GM15510 (cell line): ENCODE measurements around the gene MEGF11.

ENCODE experiments used
- POLR2A ChIP-seq: IDR thresholded peaks from 3 replicates; pipeline ENCODE4 v1.6.1; 2011; ENCODE audit warnings: borderline replicate concordance; ENCODE audit not compliant: insufficient read length; ENCODE audit errors: extremely low read depth

The MEGF11 gene

DNA sequence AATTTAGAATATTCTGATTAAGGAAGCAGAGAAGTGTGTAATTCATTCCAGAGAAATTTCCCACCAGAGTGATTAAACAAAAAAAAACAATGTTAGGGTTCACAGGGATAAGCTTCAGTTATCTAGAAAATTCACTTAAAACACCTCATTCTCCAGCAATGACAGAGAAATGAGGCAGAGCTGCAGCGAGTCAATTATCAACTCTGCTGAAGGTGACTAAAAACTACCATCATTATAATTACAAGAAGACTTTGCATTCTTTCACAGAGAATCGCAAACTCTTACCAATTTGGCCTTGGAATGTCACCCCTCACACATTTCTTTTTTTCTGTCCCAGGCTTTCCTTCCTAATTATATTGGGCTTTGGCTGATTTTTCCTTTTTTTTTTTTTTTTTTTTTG, 267.1 kb downstream of the MEGF11 start:
- TF ChIP-seq POLR2A: no peak

DNA sequence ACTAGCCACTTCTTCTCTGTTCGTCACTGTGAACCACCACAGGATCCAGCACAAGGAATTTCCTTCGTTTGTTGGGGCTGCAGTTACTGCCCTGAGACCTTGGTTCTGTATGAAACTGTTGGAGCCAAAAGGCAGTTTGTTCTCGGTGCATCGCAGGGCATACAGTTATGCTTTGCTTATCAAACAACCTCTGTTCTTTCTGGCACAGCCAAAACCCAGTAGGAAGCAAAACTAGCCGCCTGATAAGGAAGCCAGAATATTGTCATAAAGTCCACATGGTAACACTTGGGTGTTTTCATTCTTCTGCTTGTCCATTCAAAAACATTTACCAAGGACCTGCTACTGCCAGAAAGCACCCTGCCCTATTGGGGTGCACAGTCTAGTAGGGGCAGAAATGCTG, 268.2 kb downstream of the MEGF11 start:
- no peak for TF ChIP-seq POLR2A

DNA sequence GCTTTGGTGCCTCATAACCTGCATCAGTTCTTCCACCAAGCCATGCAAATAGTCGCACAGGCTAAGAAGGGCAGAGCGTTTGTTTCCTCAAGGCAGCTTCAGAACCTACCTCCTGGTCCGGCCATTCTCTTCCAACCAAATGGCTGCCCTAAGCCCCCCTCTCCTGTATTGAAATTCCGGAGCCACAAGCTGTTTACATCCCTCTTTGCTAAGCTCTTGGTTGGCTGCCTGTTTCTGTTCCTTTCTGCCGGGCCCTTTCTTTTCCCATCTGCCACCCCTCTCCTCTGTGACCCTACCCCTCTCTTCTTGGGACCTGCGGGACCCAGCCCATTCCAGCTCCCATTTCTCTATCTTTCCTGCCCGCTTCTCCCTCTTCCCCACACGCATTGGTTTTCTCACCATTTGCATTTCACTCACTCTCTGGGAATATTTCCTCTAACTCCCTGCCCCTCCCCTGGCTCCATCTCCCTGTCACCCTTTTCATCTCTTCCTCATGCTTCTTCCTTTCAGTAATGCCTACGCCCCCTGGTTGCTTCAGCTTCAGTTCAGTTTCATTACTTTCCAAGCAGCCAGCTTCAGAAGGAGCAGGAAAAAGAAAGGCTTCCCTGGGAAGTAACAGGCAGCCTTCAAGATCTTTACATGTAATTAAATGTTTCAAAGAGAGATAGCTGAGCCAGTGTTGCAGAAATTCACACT, 270.8 kb downstream of the MEGF11 start:
- TF ChIP-seq POLR2A: no peak

DNA sequence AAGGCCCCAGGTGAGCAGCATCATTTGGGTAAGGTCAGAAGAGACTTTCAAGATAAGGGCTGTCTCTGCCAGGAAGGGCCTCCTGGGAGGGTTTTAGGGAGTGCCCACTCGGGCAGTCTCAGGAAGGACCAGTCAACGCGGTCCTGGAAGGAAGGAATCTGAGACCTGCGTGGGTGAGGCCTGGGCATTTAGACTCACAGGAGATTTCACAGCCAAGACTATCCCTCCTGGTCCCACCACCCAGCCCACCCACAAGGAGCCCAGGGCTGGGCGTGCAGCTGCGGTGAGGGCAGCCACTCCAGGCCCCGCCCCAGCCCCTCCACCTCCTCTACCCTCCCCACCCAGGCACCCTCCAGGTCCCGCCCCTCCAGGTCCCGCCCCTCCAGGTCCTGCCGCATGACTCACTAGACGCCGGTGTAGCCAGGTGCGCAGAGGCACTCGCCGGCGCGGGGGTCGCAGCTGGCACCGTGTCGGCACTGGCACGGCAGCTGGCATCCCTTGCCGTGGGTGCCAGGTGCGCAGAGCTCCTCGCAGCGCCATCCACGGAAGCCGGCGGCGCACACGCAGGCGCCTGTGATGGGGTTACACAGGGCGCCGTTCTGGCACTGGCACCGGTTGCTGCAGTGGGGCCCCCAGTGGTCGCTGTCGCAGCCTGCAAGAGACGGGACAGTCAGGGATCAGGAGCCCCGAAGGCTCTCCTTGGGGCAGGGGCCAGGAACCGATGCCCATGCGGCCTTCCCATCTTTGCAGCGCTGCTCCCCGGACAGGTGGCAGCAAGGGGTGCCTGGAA, 271.5 kb downstream of the MEGF11 start:
- no peak for TF ChIP-seq POLR2A

DNA sequence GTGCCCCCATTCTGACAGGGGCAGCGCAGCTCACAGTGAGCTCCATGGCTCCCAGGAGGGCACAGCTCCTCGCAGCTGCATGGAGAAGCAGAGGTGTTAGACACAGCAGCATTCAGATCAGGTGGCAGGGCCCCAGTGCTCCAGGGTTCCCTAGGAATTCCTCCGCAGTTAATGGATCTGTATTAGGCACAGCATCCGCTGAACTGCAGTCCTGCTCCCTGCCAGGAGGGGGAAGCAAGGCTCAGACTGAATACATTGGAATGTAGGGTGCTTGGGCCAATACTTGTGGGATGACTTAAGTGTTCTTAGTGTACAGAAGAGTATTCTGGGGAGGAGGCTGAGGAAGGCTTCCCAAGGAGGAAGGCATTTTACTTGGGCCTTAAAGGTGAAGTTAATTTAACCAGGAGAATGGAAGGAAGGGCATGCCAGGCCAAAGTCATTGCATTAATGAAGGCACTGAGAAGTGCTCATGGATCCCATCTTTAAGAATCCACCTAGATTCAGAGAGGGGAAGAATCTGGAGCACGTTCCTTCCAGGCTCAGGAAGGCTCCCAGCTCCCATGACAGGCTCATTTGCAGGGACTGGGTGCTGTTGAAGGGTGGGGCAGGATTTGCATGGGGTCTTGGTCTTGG, 272.6 kb downstream of the MEGF11 start:
- TF ChIP-seq POLR2A: no peak

DNA sequence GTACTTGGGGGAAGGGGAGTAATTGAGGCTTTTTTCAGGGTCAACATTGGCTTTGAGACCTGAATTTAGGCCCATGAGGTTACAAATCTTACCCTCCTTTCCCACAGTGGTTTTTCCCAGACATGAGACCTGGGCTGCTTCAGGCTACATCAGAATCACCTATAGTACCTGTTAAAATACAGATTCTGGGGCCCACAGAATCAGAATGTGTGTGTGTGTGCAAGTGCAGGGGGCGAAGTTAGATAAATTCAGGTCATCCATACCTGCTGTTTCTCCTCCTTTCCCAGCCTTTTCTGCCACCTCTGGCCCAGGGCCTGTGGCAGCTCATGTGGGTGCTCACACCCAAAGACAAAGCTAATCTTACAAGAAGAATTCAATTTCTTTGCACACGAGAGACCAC, 273.7 kb downstream of the MEGF11 start:
- TF ChIP-seq POLR2A: no peak

DNA sequence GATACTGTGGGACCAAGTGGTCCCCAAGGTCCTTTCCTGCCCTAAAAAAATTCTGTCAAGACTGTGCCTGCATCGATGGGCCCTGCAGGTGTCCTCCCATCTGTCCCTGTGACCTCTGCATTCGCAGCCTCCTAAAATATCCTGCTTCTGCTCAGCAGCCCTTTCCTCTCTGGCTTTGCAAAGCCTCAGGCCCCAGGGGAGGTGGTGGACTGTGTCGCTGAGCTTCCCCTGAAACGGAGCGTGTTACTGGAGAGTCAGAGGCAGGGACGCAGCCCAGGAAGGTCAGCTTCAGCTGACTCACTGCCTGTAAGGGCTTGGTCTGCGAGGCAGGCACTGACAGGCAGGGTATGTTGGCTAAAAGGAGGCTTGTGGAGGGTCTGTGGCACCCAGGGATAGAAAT, 274.2 kb downstream of the MEGF11 start:
- no peak for TF ChIP-seq POLR2A

DNA sequence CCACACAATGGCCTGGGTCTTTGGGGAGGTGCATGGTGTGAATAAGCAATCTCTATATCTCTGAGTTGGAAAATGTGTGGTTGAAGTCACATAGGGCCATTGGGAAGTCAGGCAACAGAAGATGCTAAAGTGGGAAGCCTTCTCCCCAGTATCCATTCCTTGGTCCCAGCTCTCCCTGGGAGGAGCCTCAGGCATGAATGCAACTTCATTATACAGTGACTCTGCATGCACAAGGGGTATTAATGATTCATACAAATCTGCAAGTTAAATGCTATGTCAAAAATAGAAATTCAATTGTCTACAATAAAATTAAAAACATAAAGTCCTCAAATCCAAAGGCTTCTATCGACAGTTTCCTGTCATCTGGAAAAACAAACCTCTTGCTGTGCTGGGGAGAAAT, 275.4 kb downstream of the MEGF11 start:
- TF ChIP-seq POLR2A: no peak

DNA sequence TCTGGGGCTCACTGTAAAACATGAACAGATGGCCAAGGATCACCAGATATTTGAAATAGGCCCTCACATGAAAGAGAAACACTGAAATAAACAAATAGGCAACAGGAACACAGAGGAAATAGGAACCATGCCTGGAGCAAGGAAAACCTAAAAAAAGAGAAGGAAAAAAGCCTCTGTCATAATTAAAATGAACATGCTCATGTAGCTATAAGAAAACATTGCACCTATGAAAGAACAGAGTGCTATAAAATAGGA, 281.9 kb downstream of the MEGF11 start:
- TF ChIP-seq POLR2A: no peak

DNA sequence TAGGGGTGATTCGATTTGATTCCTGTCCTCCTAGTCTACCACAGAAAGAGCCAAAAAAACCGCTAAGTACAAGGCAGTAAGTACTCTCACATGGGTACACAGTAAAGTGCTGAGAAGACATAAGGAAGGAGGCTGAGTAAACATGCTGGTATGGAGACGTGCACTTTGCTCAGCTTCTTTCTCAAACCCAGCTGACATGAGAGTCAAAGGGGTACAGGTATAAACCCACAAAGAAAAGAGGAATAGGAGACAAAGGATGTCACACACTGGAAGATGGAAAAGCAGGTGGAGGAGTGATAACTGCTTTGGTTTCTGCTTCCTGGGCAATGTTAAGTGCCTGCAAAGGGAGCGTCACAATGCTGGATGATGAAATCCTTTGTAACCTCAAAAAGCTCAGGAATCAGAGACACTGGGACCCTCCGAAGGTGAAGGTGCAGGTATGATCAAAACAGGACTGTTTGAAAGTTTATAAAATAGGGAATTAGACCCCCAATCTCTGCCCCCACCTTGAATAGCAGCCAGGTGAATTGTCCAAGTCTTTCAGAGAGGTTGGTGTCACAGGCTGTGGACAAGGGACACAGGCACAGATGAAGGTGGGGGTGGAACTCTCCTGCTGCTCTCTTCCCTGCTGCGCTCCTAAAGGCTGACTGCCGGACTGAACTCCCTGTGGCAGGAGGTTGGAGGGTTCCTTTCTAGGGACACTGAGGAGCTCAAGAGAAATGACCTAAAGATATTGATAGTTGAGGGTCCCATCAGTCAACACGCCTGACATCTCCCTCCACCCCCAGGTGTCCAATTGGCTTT, 282.4 kb downstream of the MEGF11 start:
- TF ChIP-seq POLR2A: no peak

DNA sequence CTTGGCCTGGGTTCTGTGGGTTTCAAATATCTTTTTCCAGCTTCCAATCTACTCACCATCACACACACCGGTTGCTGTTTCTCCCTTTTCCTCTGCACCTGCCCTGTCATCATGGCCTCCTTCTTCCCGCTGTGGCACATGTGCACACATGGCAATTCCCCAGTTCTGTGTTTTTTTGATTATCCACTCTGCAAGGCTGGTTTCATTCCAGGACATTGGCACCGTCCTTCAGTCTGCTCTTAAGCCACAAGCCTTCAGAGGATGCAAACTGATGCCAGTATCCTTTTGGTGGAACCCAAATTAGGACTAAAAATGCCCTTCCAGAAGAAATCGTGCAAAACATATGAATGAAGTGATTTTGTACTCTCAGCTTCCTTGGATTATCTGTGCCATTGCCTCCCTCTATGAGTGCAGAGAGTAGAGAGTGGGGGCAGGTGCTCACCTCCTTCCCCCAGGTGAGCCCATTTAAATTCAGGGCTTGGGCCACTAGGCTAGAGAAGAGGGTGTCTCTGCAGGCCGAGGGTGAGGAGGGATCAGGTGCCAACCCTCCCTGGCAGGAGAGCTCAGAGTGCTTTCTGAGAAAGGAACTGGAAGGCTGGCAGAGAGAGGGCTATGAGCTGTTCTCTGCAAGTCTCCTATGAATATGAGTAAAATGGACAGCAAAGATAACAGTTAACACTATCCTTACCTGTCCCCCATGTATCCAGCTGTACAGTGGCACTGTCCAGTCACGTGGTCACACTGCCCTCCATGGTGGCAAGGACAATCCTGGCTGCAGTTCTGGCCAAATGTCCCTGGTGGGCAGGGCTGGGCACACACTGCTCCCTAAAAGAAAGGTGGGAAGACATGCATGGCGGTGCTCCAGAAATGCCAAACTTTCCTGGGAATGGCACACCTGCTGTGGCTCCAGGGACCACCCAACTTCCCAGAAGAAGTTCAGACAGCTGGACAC, 283.4 kb downstream of the MEGF11 start:
- no peak for TF ChIP-seq POLR2A

DNA sequence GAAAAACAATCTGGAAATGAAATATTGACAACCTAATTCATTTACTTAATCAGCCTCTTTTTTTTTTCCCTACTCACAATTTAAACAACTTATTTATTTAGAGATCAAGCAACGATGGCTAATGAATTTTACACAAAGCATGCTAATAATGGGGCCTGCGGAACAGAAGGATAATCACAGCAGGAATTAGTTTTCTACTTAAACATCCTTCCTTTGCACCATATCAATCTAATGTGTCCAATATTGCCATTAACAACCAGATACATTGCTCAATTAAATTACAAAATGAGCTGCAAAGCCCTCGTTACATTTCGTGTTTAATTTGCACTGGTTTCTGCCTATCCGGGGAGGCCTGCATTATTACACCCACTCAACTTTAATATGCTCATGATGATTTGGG, 285.0 kb downstream of the MEGF11 start:
- TF ChIP-seq POLR2A: no peak

DNA sequence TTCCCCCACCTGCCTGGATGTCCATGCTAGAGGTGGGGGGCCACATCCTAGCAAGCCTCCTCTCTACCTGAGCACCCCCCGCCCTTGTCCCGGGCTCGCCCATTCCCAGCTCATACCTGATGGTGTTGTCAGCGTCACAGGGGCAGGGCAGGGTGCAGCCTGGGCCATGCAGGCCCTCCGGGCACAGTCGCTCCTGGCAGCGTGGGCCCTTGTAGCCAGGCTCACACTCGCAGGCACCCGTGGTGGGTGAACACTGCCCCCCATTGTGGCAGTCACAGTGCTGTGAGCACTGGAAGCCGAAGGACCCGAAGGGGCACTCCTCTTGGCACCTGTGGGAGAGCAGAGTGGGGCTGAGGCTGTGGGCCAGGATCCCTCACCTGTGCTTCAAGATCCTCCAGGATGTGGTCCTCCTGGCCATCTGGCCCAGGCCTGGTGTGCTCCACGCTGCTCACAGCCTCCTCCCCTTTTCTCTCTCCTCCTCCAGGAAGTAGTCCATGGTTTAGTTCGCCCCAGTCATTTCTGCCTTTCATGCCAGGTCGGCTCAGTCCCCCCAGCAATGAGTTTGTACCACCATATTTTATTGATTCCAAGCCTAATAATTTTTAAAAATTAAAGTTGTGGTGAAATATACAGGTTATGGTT, 288.6 kb downstream of the MEGF11 start:
- no peak for TF ChIP-seq POLR2A
